LNCaP clone FGC (cell line): ENCODE measurements around the gene WDR48.

ENCODE experiments used
- DNase-seq: peaks from one replicate; pipeline ENCODE4 v3.0.0-alpha.2; 2011; ENCODE audit warnings: low read depth
- H3K4me3 ChIP-seq: 2 replicates; pipeline ENCODE4 v1.5.1; 2011; ENCODE audit warnings: mild to moderate bottlenecking, low read depth, low read length, control low read depth
- CTCF ChIP-seq: IDR thresholded peaks from 2 replicates; pipeline ENCODE4 v1.5.1; 2012; ENCODE audit warnings: mild to moderate bottlenecking; ENCODE audit not compliant: control insufficient read depth, insufficient read depth; ENCODE audit errors: extremely low read depth

Gene WDR48

GRCh38 chr3:39094851-39095677 is 43.2 kb downstream of the WDR48 start:
- no peak overlapping the region for H3K4me3 ChIP-seq
- DNase-seq = no peak
- no peak for TF ChIP-seq CTCF

- H3K4me3 ChIP-seq = no peak overlapping the region
- no peak for DNase-seq
- no peak for TF ChIP-seq CTCF
Observed at GRCh38 chr3:39095778-39096177, 44.0 kb downstream of the WDR48 start.

GRCh38 chr3:39096775-39097174 is 45.0 kb downstream of the WDR48 start:
- no peak for DNase-seq
- no peak for TF ChIP-seq CTCF
- H3K4me3 ChIP-seq = no peak overlapping the region

- no peak for DNase-seq
- H3K4me3 ChIP-seq = no peak overlapping the region
- no peak for TF ChIP-seq CTCF
Observed at GRCh38 chr3:39097716-39098472, 46.1 kb downstream of the WDR48 start.

- no peak for TF ChIP-seq CTCF
- H3K4me3 ChIP-seq = no peak overlapping the region
- no peak for DNase-seq
Observed at GRCh38 chr3:39098473-39099000, 46.7 kb downstream of the WDR48 start.

- no peak for DNase-seq
- no peak for TF ChIP-seq CTCF
- H3K4me3 ChIP-seq = no peak overlapping the region
Observed at GRCh38 chr3:39099242-39099641, 47.4 kb downstream of the WDR48 start.
